Stimulated activated naive CD4-positive, alpha-beta T cell (primary cell): ENCODE results near the gene ALDH16A1.

ENCODE experiments used
- DNase-seq, 6 experiments: peaks; one replicate each; lab custom pipeline; 2025; lab: John Stamatoyannopoulos, UW

ALDH16A1 gene

GRCh38 chr19:49514151-49514550, 61.1 kb downstream of the ALDH16A1 start:
- DNase-seq: no peak

- no peak for DNase-seq
Measured at GRCh38 chr19:49515767-49516166, 62.7 kb downstream of the ALDH16A1 start.

- DNase-seq: no peak
Measured at GRCh38 chr19:49518033-49518432, 65.0 kb downstream of the ALDH16A1 start.
